K562 (cell line): ENCODE data around the gene CCDC184. TPM values are rescaled to one million over a fixed set of nuclear protein-coding genes. Genes with fewer than 3 reads are reported as not detected.

Experiments
- FOXJ2 ChIP-seq: fragments of 200-800 bp; sonication (Bioruptor generic); IDR thresholded peaks from 2 replicates; pipeline ENCODE4 v1.6.1; 2016; ENCODE audit warnings: missing genetic modification characterization, missing compliant biosample characterization
- IFI16 ChIP-seq: fragments of 250-450 bp; sonication (Bioruptor Pico); IDR thresholded peaks from 2 replicates; pipeline ENCODE4 v2.1.2; 2022; ENCODE audit warnings: mild to moderate bottlenecking, inconsistent platforms
- NFIC ChIP-seq: fragments of 450-650 bp; IDR thresholded peaks from 2 replicates; pipeline ENCODE4 v1.6.1; 2017; ENCODE audit warnings: mild to moderate bottlenecking, inconsistent platforms
- NFYB ChIP-seq: IDR thresholded peaks from 2 replicates; pipeline ENCODE4 v1.6.1; 2011; ENCODE audit warnings: mild to moderate bottlenecking, moderate library complexity; ENCODE audit not compliant: insufficient read length; ENCODE audit errors: extremely low read depth
- RAD21 ChIP-seq, 2 experiments: fragments of 250-450 bp in 1 of 2; fragments of 450-650 bp in 1 of 2; sonication (Bioruptor Pico) in 1 of 2; formaldehyde crosslinking in 1 of 2; IDR thresholded peaks in 1 of 2; conservative IDR thresholded peaks in 1 of 2; 2 replicates each; pipeline versions ENCODE4 v1.4.0 to v1.8.0; 2020 to 2022; ENCODE audit warnings: mild to moderate bottlenecking in 2 of 2, moderate library complexity in 1 of 2
- ZC3H11A ChIP-seq: IDR thresholded peaks from 2 replicates; pipeline ENCODE4 v1.6.1; 2012; ENCODE audit warnings: low read depth, low read length, improper control_type of control experiment
- ZFP30 ChIP-seq: fragments of 250-450 bp; sonication (Bioruptor Pico); IDR thresholded peaks from 2 replicates; pipeline ENCODE4 v1.8.0; 2022; ENCODE audit warnings: moderate library complexity, mild to moderate bottlenecking, inconsistent platforms, borderline replicate concordance
- polyA plus RNA-seq, 8 experiments: library from polyadenylated mRNA; depleted of rRNA in 4 of 8; stranded (reverse) in 5 of 8; unstranded in 3 of 8; fragments of >200 nt; fragmentation: Nextera tagmentation in 2 of 8; fragmentation: Illumina TruSeq in 1 of 8; extraction: Ambion mirVana in 2 of 8; extraction: Trizol in 1 of 8; gene quantifications; 2 replicates each; pipeline versions ENCODE4 v1.2.1 to v1.2.3, GENCODE V29; 2011 to 2014; ENCODE audit warnings: inconsistent platforms in 1 of 8, missing spikeins in 1 of 8
- total RNA-seq, 7 experiments: library from RNA; depleted of rRNA in 6 of 7; stranded (reverse); fragments of >200 nt in 6 of 7; fragmentation: Illumina TruSeq in 2 of 7; extraction: Trizol in 2 of 7; gene quantifications; 2 replicates each; pipeline versions ENCODE4 v1.2.1 to v1.2.3, GENCODE V29; 2011 to 2021; ENCODE audit warnings: low replicate concordance in 1 of 7
- TF ChIP-seq, protein P1 (sequence below), 2 experiments: IDR thresholded peaks in 1 of 2; conservative IDR thresholded peaks in 1 of 2; 2 replicates each; pipeline ENCODE4 v1.6.1; 2016; ENCODE audit warnings: low read depth in 2 of 2, mild to moderate bottlenecking in 1 of 2, missing compliant biosample characterization in 1 of 2, missing genetic modification characterization in 1 of 2, moderate library complexity in 1 of 2
- TF ChIP-seq, protein P2 (sequence below), 2 experiments: IDR thresholded peaks; 2 replicates each; pipeline ENCODE4 v1.6.1; 2011; ENCODE audit warnings: borderline replicate concordance in 1 of 2, control low read depth in 1 of 2, low read depth in 1 of 2, low read length in 1 of 2, mild to moderate bottlenecking in 1 of 2, mixed read lengths in 1 of 2, moderate library complexity in 1 of 2; ENCODE audit not compliant: insufficient read depth in 1 of 2, insufficient read length in 1 of 2, poor library complexity in 1 of 2, severe bottlenecking in 1 of 2; ENCODE audit errors: extremely low read depth in 1 of 2
- TF ChIP-seq, protein P3 (sequence below): fragments of 150-350 bp; conservative IDR thresholded peaks from 2 replicates; pipeline ENCODE4 v1.6.1; 2014; ENCODE audit warnings: low read length
- TF ChIP-seq, protein P4 (sequence below), 2 experiments: fragments of 450-650 bp in 1 of 2; IDR thresholded peaks; 2 replicates each; pipeline ENCODE4 v1.6.1; 2011 to 2017; ENCODE audit warnings: low read depth in 2 of 2, antibody characterized with exemption in 1 of 2, borderline replicate concordance in 1 of 2, low read length in 1 of 2, mild to moderate bottlenecking in 1 of 2, mixed read lengths in 1 of 2; ENCODE audit not compliant: control insufficient read depth in 1 of 2
- TF ChIP-seq, protein P5 (sequence below), 3 experiments: IDR thresholded peaks in 2 of 3; conservative IDR thresholded peaks in 1 of 3; 2 replicates each; pipeline ENCODE4 v1.5.1; 2011 to 2012; ENCODE audit warnings: low read length in 3 of 3, mild to moderate bottlenecking in 3 of 3, control low read depth in 2 of 3, improper control_type of control experiment in 1 of 3, inconsistent platforms in 1 of 3, low read depth in 1 of 3, mixed read lengths in 1 of 3, moderate library complexity in 1 of 3; ENCODE audit not compliant: insufficient read depth in 2 of 3

The CCDC184 gene
- total and polyA plus RNA-seq, 9 of the 15 experiments (the other 6 are each of a cell fraction or from before 2014, with no cell fraction given): 0.09 TPM; not detected in 8

DNA sequence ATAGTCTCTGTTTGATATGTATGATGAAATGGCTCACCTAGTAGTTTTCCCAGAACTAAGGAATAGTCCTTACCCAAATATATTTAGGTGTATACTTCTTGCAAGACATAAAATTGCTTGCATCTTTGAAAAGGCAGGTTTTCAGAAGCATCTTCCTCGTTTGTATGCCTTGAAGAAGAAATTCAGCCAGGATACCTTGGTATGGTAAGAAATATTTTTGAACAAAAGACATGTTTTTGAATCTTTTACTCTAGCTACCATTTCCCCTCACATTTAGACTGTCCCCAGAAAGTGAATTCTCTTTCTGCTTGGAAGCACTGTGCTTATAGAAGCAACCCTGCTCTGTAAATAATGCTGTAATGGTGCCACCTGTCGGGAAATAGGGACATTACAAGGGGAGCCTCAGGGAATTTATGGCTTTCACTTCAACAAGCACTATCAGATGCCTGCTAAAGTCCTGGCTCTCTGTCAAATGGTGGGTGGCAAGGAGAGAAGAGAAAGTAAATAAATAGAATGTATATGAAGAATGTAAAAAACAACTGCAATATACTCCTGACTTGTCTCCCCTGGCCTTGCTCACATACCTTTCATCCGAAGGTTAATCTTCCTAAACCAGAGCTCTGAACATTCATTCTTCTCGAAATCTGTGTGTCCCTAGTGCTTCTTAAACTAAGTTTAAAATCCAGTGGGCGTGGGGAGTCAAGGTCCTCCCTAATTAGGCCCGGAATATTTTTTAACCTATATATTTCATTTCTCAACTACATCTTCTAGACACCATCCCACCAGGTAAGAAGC lies 6.1 kb downstream of the CCDC184 start (continued):
- TF ChIP-seq, protein P1, sequence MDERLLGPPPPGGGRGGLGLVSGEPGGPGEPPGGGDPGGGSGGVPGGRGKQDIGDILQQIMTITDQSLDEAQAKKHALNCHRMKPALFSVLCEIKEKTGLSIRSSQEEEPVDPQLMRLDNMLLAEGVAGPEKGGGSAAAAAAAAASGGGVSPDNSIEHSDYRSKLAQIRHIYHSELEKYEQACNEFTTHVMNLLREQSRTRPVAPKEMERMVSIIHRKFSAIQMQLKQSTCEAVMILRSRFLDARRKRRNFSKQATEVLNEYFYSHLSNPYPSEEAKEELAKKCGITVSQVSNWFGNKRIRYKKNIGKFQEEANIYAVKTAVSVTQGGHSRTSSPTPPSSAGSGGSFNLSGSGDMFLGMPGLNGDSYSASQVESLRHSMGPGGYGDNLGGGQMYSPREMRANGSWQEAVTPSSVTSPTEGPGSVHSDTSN (CRISPR knock-in tag; IDR thresholded peaks at IDR 0.05; ENCODE audit: low read depth): no peak
- TF ChIP-seq, protein P1 (tag; conservative IDR thresholded peaks at IDR 0.05; ENCODE audit: low read depth): peak; percentile 58
- TF ChIP-seq ZC3H11A (peak; percentile 24; the same call in 1 of the 2 replicates), IFI16 (CRISPR knock-in tag) (no peak), FOXJ2 (tag) (no peak), ZFP30 (no peak), NFIC (peak; percentile 22; the same call in 1 of the 2 replicates), NFYB (no peak), RAD21 (CRISPR knock-in tag; conservative IDR thresholded peaks at IDR 0.05 in 1 of 2, IDR thresholded peaks at IDR 0.05 in 1 of 2) (peak; percentile 79 to 90)
- TF ChIP-seq, protein P2, sequence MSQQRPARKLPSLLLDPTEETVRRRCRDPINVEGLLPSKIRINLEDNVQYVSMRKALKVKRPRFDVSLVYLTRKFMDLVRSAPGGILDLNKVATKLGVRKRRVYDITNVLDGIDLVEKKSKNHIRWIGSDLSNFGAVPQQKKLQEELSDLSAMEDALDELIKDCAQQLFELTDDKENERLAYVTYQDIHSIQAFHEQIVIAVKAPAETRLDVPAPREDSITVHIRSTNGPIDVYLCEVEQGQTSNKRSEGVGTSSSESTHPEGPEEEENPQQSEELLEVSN (IDR thresholded peaks at IDR 0.05; ENCODE audit: borderline replicate concordance in 1 of 2, extremely low read depth in 1 of 2, insufficient read depth in 1 of 2, insufficient read length in 1 of 2, low read depth in 1 of 2, low read length in 1 of 2, poor library complexity in 1 of 2, severe bottlenecking in 1 of 2): no peak
- TF ChIP-seq, protein P3, sequence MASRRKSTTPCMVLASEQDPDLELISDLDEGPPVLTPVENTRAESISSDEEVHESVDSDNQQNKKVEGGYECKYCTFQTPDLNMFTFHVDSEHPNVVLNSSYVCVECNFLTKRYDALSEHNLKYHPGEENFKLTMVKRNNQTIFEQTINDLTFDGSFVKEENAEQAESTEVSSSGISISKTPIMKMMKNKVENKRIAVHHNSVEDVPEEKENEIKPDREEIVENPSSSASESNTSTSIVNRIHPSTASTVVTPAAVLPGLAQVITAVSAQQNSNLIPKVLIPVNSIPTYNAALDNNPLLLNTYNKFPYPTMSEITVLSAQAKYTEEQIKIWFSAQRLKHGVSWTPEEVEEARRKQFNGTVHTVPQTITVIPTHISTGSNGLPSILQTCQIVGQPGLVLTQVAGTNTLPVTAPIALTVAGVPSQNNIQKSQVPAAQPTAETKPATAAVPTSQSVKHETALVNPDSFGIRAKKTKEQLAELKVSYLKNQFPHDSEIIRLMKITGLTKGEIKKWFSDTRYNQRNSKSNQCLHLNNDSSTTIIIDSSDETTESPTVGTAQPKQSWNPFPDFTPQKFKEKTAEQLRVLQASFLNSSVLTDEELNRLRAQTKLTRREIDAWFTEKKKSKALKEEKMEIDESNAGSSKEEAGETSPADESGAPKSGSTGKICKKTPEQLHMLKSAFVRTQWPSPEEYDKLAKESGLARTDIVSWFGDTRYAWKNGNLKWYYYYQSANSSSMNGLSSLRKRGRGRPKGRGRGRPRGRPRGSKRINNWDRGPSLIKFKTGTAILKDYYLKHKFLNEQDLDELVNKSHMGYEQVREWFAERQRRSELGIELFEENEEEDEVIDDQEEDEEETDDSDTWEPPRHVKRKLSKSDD: no peak
- TF ChIP-seq, protein P4, sequence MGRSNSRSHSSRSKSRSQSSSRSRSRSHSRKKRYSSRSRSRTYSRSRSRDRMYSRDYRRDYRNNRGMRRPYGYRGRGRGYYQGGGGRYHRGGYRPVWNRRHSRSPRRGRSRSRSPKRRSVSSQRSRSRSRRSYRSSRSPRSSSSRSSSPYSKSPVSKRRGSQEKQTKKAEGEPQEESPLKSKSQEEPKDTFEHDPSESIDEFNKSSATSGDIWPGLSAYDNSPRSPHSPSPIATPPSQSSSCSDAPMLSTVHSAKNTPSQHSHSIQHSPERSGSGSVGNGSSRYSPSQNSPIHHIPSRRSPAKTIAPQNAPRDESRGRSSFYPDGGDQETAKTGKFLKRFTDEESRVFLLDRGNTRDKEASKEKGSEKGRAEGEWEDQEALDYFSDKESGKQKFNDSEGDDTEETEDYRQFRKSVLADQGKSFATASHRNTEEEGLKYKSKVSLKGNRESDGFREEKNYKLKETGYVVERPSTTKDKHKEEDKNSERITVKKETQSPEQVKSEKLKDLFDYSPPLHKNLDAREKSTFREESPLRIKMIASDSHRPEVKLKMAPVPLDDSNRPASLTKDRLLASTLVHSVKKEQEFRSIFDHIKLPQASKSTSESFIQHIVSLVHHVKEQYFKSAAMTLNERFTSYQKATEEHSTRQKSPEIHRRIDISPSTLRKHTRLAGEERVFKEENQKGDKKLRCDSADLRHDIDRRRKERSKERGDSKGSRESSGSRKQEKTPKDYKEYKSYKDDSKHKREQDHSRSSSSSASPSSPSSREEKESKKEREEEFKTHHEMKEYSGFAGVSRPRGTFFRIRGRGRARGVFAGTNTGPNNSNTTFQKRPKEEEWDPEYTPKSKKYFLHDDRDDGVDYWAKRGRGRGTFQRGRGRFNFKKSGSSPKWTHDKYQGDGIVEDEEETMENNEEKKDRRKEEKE (IDR thresholded peaks at IDR 0.05; ENCODE audit: borderline replicate concordance in 1 of 2, control insufficient read depth in 1 of 2, low read depth in 2 of 2, low read length in 1 of 2): no peak
- TF ChIP-seq, protein P5, sequence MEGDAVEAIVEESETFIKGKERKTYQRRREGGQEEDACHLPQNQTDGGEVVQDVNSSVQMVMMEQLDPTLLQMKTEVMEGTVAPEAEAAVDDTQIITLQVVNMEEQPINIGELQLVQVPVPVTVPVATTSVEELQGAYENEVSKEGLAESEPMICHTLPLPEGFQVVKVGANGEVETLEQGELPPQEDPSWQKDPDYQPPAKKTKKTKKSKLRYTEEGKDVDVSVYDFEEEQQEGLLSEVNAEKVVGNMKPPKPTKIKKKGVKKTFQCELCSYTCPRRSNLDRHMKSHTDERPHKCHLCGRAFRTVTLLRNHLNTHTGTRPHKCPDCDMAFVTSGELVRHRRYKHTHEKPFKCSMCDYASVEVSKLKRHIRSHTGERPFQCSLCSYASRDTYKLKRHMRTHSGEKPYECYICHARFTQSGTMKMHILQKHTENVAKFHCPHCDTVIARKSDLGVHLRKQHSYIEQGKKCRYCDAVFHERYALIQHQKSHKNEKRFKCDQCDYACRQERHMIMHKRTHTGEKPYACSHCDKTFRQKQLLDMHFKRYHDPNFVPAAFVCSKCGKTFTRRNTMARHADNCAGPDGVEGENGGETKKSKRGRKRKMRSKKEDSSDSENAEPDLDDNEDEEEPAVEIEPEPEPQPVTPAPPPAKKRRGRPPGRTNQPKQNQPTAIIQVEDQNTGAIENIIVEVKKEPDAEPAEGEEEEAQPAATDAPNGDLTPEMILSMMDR (IDR thresholded peaks at IDR 0.05 in 2 of 3, conservative IDR thresholded peaks at IDR 0.05 in 1 of 3; ENCODE audit: insufficient read depth in 2 of 3, low read depth in 1 of 3, low read length in 3 of 3): peak; percentile 78 to 90 (median 81)
